Measurements from ENCODE around the gene GFPT2.
A peak's percentile ranks its signal among the peaks of the same experiment; 100 is the strongest.

Gene GFPT2

GRCh38 chr5:180378438-180379344, 25.6 kb upstream of the GFPT2 start:
- no peak for DNase-seq

- DNase-seq = no peak
Observed at GRCh38 chr5:180377556-180378197, 24.5 kb upstream of the GFPT2 start.

- peak in 1 of 2 donors; percentile 32 for DNase-seq
Observed at GRCh38 chr5:180376511-180376910, 23.4 kb upstream of the GFPT2 start.

GRCh38 chr5:180375955-180376354, 22.8 kb upstream of the GFPT2 start:
- no peak for DNase-seq

GRCh38 chr5:180375291-180375690, 22.2 kb upstream of the GFPT2 start:
- no peak for DNase-seq

GRCh38 chr5:180373870-180374269, 20.7 kb upstream of the GFPT2 start:
- DNase-seq = no peak

GRCh38 chr5:180373454-180373853, 20.3 kb upstream of the GFPT2 start:
- DNase-seq = no peak

GRCh38 chr5:180371949-180372348, 18.8 kb upstream of the GFPT2 start:
- no peak for DNase-seq

GRCh38 chr5:180370861-180371641, 17.9 kb upstream of the GFPT2 start:
- DNase-seq = peak in 1 of 2 donors; percentile 32

- DNase-seq = peak; percentile 62 to 77
Observed at GRCh38 chr5:180367991-180368390, 14.9 kb upstream of the GFPT2 start.

- no peak for DNase-seq
Observed at GRCh38 chr5:180367300-180367699, 14.2 kb upstream of the GFPT2 start.

- peak; percentile 74 to 82 for DNase-seq
Observed at GRCh38 chr5:180366326-180366725, 13.2 kb upstream of the GFPT2 start.

GRCh38 chr5:180365829-180366228, 12.7 kb upstream of the GFPT2 start:
- DNase-seq = no peak

- DNase-seq = no peak
Observed at GRCh38 chr5:180364306-180364856, 11.2 kb upstream of the GFPT2 start.

GRCh38 chr5:180360078-180360957, 7.2 kb upstream of the GFPT2 start:
- DNase-seq = no peak

- no peak for DNase-seq
Observed at GRCh38 chr5:180358694-180359093, 5.6 kb upstream of the GFPT2 start.

GRCh38 chr5:180358179-180358578, 5.0 kb upstream of the GFPT2 start:
- no peak for DNase-seq

- no peak for DNase-seq
Observed at GRCh38 chr5:180354966-180355365, 1.8 kb upstream of the GFPT2 start.

GRCh38 chr5:180353980-180354452, 880 bp upstream of the GFPT2 start:
- DNase-seq = no peak

GRCh38 chr5:180352116-180353047, 754 bp downstream of the GFPT2 start:
- no peak for DNase-seq

Measured in hippocampal formation (tissue), 2 donors.